HUES48 (cell line): ENCODE results near the gene SH3RF1.

Experiments used
- H3K27ac ChIP-seq: one replicate; pipeline ENCODE4 v1.7.0; 2013; ENCODE audit warnings: low read depth, low read length, inconsistent platforms
- H3K27me3 ChIP-seq: 2 replicates; pipeline ENCODE4 v1.6.1; 2013; ENCODE audit warnings: mild to moderate bottlenecking, low read length; ENCODE audit not compliant: control insufficient read depth, insufficient read depth
- H3K36me3 ChIP-seq: 2 replicates; pipeline ENCODE4 v1.6.1; 2013; ENCODE audit warnings: low read length; ENCODE audit not compliant: control insufficient read depth, insufficient read depth
- H3K4me1 ChIP-seq: 2 replicates; pipeline ENCODE4 v1.6.1; 2013; ENCODE audit warnings: mild to moderate bottlenecking, low read length; ENCODE audit not compliant: control insufficient read depth, insufficient read depth
- H3K4me3 ChIP-seq: 2 replicates; pipeline ENCODE4 v1.5.1; 2013; ENCODE audit warnings: mild to moderate bottlenecking, low read depth, low read length
- H3K9ac ChIP-seq: 2 replicates; pipeline ENCODE4 v1.6.1; 2013; ENCODE audit warnings: mild to moderate bottlenecking, low read depth, low read length, moderate library complexity
- H3K9me3 ChIP-seq: 2 replicates; pipeline ENCODE4 v1.6.1; 2013; ENCODE audit warnings: low read length; ENCODE audit not compliant: control insufficient read depth, insufficient read depth

The SH3RF1 gene

GRCh38 chr4:169236078-169236477 is 34.7 kb downstream of the SH3RF1 start:
- no peak overlapping the region for H3K4me3 ChIP-seq
- H3K27me3 ChIP-seq, result no peaks in the 10 kb centered on the region
- H3K27ac ChIP-seq, result no peak overlapping the region
- H3K4me1 ChIP-seq, result peaks cover 12% of the 10 kb centered on the region; the same call in 1 of the 2 replicates
- no peaks in the 10 kb centered on the region for H3K9me3 ChIP-seq
- H3K36me3 ChIP-seq, result no peaks in the 10 kb centered on the region
- H3K9ac ChIP-seq, result no peak overlapping the region

- Histone ChIP-seq H3K27me3 (no peaks in the 10 kb centered on the region), H3K9me3 (no peaks in the 10 kb centered on the region), H3K4me3 (no peak overlapping the region), H3K27ac (no peak overlapping the region), H3K36me3 (no peaks in the 10 kb centered on the region), H3K4me1 (peaks cover 17% of the 10 kb centered on the region), H3K9ac (no peak overlapping the region)
Observed at GRCh38 chr4:169234137-169234855, 36.5 kb downstream of the SH3RF1 start.

- Histone ChIP-seq H3K9me3 (no peaks in the 10 kb centered on the region), H3K9ac (no peak overlapping the region), H3K4me3 (no peak overlapping the region), H3K27me3 (no peaks in the 10 kb centered on the region), H3K4me1 (peaks cover 18% of the 10 kb centered on the region), H3K36me3 (no peaks in the 10 kb centered on the region), H3K27ac (no peak overlapping the region)
Observed at GRCh38 chr4:169233691-169234090, 37.1 kb downstream of the SH3RF1 start.

GRCh38 chr4:169231647-169232262 is 39.0 kb downstream of the SH3RF1 start:
- no peak overlapping the region for H3K4me3 ChIP-seq
- peaks cover 14% of the 10 kb centered on the region for H3K4me1 ChIP-seq
- H3K27ac ChIP-seq, result no peak overlapping the region
- H3K9ac ChIP-seq, result no peak overlapping the region
- H3K9me3 ChIP-seq, result no peaks in the 10 kb centered on the region
- no peaks in the 10 kb centered on the region for H3K36me3 ChIP-seq
- H3K27me3 ChIP-seq, result no peaks in the 10 kb centered on the region

- Histone ChIP-seq H3K9me3 (no peaks in the 10 kb centered on the region), H3K27me3 (no peaks in the 10 kb centered on the region), H3K4me3 (no peak overlapping the region), H3K9ac (no peak overlapping the region), H3K36me3 (no peaks in the 10 kb centered on the region), H3K27ac (peak overlapping the region; percentile 50), H3K4me1 (peaks cover 10% of the 10 kb centered on the region)
Observed at GRCh38 chr4:169229571-169230028, 41.2 kb downstream of the SH3RF1 start.

- H3K36me3 ChIP-seq, result no peaks in the 10 kb centered on the region
- no peak overlapping the region for H3K9ac ChIP-seq
- H3K4me1 ChIP-seq, result peaks cover 6% of the 10 kb centered on the region
- H3K9me3 ChIP-seq, result no peaks in the 10 kb centered on the region
- no peaks in the 10 kb centered on the region for H3K27me3 ChIP-seq
- no peak overlapping the region for H3K4me3 ChIP-seq
- H3K27ac ChIP-seq, result no peak overlapping the region
Observed at GRCh38 chr4:169228076-169228475, 42.7 kb downstream of the SH3RF1 start.

GRCh38 chr4:169226565-169226964 is 44.2 kb downstream of the SH3RF1 start:
- Histone ChIP-seq H3K4me1 (peaks cover 6% of the 10 kb centered on the region), H3K9ac (no peak overlapping the region), H3K27me3 (no peaks in the 10 kb centered on the region), H3K36me3 (no peaks in the 10 kb centered on the region), H3K27ac (no peak overlapping the region), H3K4me3 (no peak overlapping the region), H3K9me3 (no peaks in the 10 kb centered on the region)

GRCh38 chr4:169225812-169226211 is 44.9 kb downstream of the SH3RF1 start:
- Histone ChIP-seq H3K27ac (peak overlapping the region; percentile 64), H3K4me3 (no peak overlapping the region), H3K9ac (no peak overlapping the region), H3K36me3 (no peaks in the 10 kb centered on the region), H3K27me3 (no peaks in the 10 kb centered on the region), H3K9me3 (no peaks in the 10 kb centered on the region), H3K4me1 (peaks cover 6% of the 10 kb centered on the region)

- Histone ChIP-seq H3K27ac (peak overlapping the region; percentile 64), H3K9ac (no peak overlapping the region), H3K4me3 (no peak overlapping the region), H3K4me1 (peaks cover 6% of the 10 kb centered on the region), H3K27me3 (no peaks in the 10 kb centered on the region), H3K36me3 (no peaks in the 10 kb centered on the region), H3K9me3 (no peaks in the 10 kb centered on the region)
Observed at GRCh38 chr4:169225058-169225751, 45.6 kb downstream of the SH3RF1 start.

GRCh38 chr4:169222761-169223160 is 48.0 kb downstream of the SH3RF1 start:
- Histone ChIP-seq H3K9me3 (no peaks in the 10 kb centered on the region), H3K9ac (no peak overlapping the region), H3K36me3 (no peaks in the 10 kb centered on the region), H3K4me1 (no peaks in the 10 kb centered on the region), H3K27ac (no peak overlapping the region), H3K27me3 (no peaks in the 10 kb centered on the region), H3K4me3 (no peak overlapping the region)

GRCh38 chr4:169221662-169222061 is 49.1 kb downstream of the SH3RF1 start:
- Histone ChIP-seq H3K27me3 (no peaks in the 10 kb centered on the region), H3K9me3 (no peaks in the 10 kb centered on the region), H3K9ac (no peak overlapping the region), H3K27ac (no peak overlapping the region), H3K4me1 (no peaks in the 10 kb centered on the region), H3K4me3 (no peak overlapping the region), H3K36me3 (no peaks in the 10 kb centered on the region)
